CD4-positive, alpha-beta T cell treated with Interleukin-15 for 1 hour (primary cell): ENCODE results near the gene FAM222A.

ENCODE experiments used
- DNase-seq: peaks from one replicate; pipeline ENCODE4 v3.0.0-alpha.2; 2020

The FAM222A gene

GRCh38 chr12:109762071-109762672 lies 48.5 kb downstream of the FAM222A start:
- DNase-seq: no peak

- DNase-seq: no peak
Measured at GRCh38 chr12:109762673-109763191, 49.1 kb downstream of the FAM222A start.

- DNase-seq: peak; percentile 47
Measured at GRCh38 chr12:109763201-109763841, 49.7 kb downstream of the FAM222A start.

- DNase-seq: no peak
Measured at GRCh38 chr12:109764123-109764522, 50.5 kb downstream of the FAM222A start.

- no peak for DNase-seq
Measured at GRCh38 chr12:109764776-109765445, 51.3 kb downstream of the FAM222A start.

GRCh38 chr12:109765446-109765810 lies 51.8 kb downstream of the FAM222A start:
- no peak for DNase-seq

- DNase-seq: no peak
Measured at GRCh38 chr12:109766251-109766778, 52.7 kb downstream of the FAM222A start.

GRCh38 chr12:109767456-109767855 lies 53.8 kb downstream of the FAM222A start:
- DNase-seq: no peak

GRCh38 chr12:109767991-109768900 lies 54.6 kb downstream of the FAM222A start:
- DNase-seq: no peak

- no peak for DNase-seq
Measured at GRCh38 chr12:109768901-109769670, 55.5 kb downstream of the FAM222A start.

- DNase-seq: no peak
Measured at GRCh38 chr12:109770104-109770860, 56.7 kb downstream of the FAM222A start.

GRCh38 chr12:109770861-109771670 lies 57.4 kb downstream of the FAM222A start:
- DNase-seq: no peak

- DNase-seq: no peak
Measured at GRCh38 chr12:109771746-109772621, 58.4 kb downstream of the FAM222A start.

- DNase-seq: no peak
Measured at GRCh38 chr12:109772622-109773321, 59.1 kb downstream of the FAM222A start.

- no peak for DNase-seq
Measured at GRCh38 chr12:109773384-109774011, 59.9 kb downstream of the FAM222A start.

GRCh38 chr12:109775172-109775881 lies 61.7 kb downstream of the FAM222A start:
- DNase-seq: peak; percentile 59

GRCh38 chr12:109776624-109777023 lies 63.0 kb downstream of the FAM222A start:
- DNase-seq: no peak
